HG03108 (cell line): ENCODE results near the gene CD274.
"Not testable (repeated sequence)": the region's sequence is repeated elsewhere in the genome, so short reads cannot be mapped to it uniquely, and the experiment has no call there.

Experiments used
- ATAC-seq: cut with Tn5 transposase; IDR thresholded peaks from one replicate; pipeline ENCODE4 v1.9.1; 2021; ENCODE audit warnings: moderate library complexity; ENCODE audit not compliant: unreplicated experiment

CD274 gene

DNA sequence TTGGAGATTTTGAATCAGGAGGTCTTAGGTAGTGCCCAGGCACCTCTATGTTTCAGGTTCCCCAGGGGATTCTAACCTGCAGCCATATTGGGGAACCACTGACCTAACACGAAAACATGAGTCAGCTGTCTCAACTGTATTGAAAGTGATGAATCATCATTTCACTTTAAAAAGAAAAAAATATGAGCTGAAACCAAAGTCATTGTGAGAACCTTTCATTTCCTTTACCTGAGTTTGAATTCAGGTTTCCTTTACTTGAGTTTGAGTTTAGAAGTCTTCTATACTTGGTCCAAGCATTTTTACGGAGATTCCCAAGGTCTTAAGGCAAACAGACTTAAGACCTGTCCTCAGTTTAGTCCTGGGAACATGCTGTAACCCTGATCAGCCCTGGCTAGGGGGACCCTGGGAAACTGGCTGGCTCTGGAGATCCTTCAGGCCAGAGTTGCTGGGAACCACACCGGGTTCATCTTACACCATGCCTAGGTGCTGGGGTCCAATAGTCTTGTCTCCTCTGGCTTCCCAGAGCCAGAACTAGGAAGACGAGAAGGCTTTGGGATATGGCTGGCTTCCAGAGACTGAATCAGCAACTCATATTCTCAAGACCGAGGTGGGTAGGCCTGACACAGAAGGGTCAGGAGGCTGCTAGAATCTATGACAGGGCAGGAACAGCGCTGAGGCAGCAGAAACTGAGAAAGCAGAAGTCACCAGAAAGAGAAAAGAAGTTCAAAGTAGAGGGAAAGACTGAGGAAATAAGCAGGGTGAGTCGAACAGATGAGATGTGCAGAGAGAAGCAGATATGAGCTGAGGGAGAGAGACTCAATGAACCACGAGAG lies 43.6 kb downstream of the CD274 start:
- peak; percentile 77 for ATAC-seq

- ATAC-seq = not testable (repeated sequence)
Observed at GRCh38 chr9:5494765-5495164, 44.4 kb downstream of the CD274 start.

GRCh38 chr9:5499157-5499556 lies 48.8 kb downstream of the CD274 start:
- no peak for ATAC-seq

DNA sequence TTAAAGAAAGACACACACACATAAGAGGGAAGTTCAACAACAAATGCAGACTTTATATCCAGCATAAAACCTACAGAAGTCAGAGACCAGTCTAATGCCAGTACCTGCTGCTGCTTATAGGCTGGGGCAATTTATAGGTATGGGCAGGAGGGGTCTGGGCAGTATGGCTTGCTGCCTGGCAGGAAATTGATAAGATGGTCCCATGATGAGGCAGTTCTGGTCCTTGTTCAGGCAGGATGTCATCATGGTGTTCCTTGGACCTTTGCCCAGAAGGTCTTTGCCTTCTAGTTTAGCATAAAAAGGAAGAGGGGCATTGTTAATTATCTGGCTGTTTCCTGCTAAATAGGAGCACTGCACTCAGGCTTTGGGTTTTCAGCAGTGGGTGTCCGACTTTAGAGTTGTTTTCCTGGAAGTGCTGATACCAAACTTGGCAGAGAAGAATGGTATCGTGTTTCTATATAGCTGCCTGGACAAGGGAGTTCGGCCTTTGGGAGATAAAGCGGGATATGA lies 49.6 kb downstream of the CD274 start:
- no peak for ATAC-seq

DNA sequence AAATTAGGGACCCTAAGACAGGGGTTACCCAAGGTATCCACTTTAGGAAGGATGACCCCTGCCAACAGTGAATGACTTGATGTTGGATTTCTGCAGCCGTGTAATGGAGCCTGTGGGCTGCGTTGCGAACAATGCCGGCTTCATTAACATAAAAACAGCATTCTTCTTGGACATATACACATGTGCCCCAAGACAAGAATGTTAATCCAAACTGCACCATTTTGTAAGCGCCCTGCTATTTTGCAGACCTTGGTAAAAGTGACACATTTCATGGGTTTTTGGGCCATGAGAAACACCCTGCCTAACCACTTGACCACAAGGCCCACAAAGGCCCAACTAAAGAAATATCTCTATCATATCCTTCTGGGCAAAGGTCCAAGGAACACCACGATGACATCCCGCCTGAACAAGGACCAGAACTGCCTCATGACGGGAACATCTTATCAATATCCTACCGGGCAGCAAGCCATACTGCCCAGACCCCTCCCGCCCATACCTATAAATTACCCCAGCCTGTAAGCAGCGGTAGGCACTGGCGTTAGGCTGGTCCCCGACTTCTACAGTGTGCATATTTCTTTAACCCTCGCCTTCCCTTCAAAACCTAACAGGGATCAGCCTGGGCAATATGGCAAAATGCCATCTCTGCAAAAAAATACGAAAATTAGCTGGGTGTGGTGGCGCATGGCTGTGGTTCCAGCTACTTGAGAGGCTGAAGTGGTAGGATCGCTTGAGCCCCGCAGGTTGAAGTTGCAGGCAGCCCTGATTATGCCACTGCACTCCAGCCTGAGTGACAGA lies 50.3 kb downstream of the CD274 start:
- no peak for ATAC-seq

GRCh38 chr9:5502553-5502952 lies 52.2 kb downstream of the CD274 start:
- no peak for ATAC-seq

GRCh38 chr9:5509573-5509972 lies 59.2 kb downstream of the CD274 start:
- no peak for ATAC-seq

DNA sequence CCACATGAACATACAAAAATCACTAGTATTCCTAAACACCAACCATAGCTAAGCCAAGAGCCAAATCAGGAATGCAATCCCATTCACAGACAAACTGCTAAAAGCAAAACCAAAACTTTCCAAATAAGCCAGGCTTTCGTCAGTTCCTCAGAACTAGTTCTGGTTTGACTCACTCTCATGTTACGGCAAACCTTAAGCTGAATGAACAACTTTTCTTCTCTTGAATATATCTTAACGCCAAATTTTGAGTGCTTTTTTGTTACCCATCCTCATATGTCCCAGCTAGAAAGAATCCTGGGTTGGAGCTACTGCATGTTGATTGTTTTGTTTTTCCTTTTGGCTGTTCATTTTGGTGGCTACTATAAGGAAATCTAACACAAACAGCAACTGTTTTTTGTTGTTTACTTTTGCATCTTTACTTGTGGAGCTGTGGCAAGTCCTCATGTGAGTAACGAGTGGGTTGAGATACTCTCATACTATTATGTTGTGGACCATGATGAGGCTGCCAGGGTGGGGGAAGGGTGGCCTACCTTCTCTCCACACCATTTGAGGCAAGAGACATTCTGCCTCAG lies 60.1 kb downstream of the CD274 start, which contains the start of gene PDCD1LG2:
Gene PDCD1LG2, plus strand, starts transcription at position 172 of the 572 bp plus-strand sequence. CDS start 12,016 bp downstream, outside the sequence.
- ATAC-seq = peak; percentile 60

DNA sequence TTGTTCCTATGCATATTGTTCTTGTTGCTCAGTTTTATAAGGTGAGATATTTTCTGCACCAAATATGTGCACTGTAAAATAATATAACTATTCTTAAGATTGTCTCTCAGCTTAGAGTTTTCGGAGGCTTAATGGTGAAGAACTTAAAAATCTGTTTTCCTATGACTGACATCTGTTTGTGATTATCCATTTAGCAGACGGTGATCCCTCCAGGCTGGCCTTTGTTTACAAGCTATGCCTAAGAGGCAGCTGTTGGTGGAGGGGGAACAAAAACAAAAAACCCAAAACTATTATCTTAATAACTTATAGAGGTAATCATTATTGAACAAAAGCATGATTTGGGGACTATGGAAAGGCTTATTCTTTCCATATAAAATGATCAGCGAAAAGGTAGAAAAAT lies 60.6 kb downstream of the CD274 start:
- no peak for ATAC-seq

- no peak for ATAC-seq
Observed at GRCh38 chr9:5511476-5511875, 61.1 kb downstream of the CD274 start.

DNA sequence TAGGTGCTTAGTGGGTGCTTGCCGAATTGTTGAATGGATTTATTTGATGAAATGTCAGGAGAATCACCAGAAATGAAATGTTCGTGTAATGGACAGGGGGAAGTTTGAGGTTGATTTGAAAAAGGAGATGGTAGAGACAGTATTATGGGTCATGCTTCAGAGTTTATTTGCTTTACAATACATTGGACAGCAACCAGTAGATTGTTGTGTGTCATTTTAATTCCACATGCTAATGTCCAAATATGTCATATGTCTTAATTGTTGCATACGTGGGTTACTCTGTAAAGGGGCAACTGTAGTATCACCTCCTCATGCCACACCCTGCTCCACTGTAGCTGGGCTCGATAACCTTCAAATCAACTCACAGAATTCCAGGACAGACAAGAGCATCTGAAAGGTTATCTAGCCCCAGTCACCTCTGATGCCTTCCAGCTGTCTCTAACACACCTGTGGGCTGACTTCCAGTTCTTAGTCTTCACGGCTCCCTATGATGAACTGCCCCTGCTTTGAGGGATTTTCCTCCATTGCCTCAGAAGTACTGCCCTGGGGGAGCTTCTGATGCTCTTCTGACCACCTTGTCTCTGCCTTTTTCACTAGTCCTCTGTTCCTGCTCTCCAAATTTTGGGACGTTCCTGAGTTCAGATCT lies 61.7 kb downstream of the CD274 start:
- ATAC-seq = no peak

DNA sequence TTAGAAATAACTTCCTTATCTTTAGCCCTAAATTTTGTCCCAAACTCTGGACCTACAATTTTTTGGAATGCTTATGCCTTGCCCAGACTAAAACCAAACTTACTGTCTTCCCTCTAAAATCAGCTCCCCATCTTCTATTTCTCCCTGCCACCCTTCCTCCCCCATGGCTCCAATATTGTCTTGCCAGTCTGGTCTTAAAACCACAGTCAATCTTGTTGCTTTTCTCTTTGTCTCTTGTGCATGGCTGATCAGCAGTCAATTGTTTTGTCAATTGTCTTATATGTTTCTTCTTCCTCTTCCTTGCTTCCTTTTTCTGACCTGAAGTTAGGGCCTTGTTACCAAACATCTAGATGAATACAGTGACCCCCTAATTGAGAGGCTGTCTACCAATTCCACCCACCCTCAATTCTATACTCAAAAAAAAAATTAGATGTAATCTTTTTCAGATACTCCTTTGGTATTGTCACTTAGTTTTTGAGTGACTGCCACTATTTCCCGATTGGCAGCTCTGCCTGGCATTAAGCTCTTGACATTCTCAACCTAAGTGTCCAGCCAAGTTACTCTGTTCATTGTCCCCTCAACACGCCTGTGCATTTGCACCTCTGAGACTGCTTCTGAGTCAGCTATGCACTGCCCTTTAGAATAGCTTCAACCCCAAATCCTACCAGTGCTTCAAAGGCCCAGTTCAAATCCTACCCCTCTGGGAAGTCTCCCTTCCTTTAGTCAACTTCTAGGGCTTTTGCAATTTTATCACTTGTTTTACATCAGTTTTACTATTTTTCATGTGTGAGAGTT lies 62.5 kb downstream of the CD274 start:
- ATAC-seq = no peak

DNA sequence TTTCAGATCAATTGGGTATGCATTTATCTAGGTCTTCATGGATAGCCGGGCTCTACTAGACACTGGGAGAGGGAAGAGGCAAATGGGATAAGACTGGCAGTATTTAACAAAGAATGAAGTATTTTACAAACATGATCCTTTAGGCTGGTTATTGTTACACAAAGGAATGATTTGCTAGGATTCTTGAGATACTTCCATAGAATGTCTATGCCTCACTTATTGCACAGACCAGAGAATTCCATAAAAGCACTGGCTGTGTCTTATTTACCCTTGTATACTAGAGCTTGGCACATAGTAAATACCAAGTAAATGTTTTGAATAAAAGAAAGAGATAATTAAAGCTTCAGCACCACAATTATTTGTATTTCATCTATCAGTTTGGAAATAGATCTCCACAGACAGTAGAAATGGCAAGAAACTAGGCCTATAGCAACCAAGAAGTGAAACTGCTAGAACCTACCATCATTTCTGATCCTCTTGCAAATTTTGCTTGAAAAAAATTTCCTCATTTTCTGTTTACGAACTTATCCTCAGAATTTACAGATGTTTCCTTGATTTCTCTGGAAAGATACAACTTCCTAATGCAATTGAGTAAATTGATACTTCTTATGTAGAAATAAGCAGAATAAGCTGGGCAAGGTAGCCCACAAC lies 63.7 kb downstream of the CD274 start:
- ATAC-seq = no peak

GRCh38 chr9:5514617-5515260 lies 64.4 kb downstream of the CD274 start:
- ATAC-seq = no peak

DNA sequence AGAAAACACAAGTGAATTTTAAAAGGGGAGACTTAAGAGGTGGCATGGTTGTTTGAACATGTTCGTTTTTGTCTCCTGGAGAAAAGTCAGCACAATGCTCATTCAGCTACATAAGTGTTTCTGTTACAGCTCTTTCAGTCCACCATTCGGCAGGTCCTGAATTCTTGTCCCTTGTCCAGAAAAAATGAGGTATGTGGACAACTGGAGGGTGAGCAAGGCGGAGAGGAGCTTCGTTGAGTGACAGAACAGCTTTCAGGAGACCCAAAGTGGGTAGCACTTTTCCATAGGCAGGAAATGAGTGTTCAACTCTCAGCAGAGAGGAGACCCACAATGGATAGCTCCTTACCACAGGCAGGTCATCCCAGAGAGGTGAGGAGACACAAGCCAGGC lies 64.9 kb downstream of the CD274 start:
- ATAC-seq = no peak

GRCh38 chr9:5516453-5517220 lies 66.3 kb downstream of the CD274 start:
- no peak for ATAC-seq

DNA sequence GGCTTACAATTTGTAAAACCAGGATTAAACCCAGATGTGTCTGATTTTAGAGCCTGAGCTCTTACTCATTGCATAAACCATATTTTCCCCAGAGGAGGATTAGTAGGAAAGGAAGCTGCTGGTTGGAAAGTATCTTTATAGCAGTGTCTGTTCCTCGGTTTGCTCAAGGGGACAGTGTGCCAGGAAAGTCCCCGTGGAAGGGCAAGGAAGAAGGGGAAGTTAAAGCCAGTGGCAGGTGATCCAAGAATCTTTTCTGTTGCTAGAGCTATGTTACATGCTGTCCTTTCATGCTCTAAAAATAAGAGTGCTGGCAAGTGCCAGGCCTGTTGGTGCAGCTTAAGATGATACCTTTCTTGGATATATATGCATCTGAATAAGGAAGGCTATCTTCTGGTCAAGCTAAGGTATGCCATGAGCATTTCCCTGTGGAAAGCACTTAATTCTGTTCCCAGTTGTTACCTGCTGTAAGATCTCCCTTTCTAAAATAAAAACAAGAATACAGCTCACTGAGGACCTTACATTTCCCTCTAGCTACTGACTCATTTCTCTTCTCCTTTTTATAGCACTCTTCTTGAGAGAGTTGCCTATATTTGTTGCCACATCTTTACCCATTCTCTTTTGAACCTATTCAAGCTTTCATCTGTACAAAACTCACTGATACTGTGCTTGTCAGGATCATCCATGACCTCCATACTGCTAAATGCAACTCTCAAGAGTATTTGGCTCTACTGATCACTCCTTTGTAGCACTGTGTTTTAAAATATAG lies 68.0 kb downstream of the CD274 start:
- ATAC-seq = peak; percentile 62

DNA sequence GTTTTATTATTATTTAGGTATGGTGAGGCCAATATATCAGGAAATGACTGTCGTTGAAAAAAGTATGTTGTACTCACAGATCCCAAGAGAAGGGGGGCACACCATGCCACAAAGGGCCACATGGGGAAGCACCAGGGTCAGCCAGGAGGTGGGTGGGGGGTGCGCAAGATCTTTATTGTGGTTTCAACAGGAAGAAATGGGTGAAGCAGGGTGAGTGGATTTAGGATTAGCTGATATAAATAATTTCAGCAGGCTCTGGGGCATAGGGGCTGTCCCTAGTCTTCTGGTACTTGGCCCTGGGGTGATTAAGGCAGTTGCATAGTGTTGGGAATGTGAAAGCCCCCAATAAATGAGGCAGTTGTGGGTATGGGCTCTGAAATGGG lies 68.6 kb downstream of the CD274 start:
- peak; percentile 21 for ATAC-seq
